Gastrocnemius medialis (tissue), 4 donors: ENCODE data around the gene LRRTM1.

Experiments used
- CTCF ChIP-seq, 5 experiments: fragments of 450-650 bp in 3 of 5; fragments of 200-600 bp in 2 of 5; sonication (generic) in 2 of 5; IDR thresholded peaks in 4 of 5; conservative IDR thresholded peaks in 1 of 5; 1 replicate in 4 of 5; 2 replicates in 1 of 5; pipeline ENCODE4 v1.5.1; 2016 to 2019; ENCODE audit warnings: antibody characterized with exemption in 5 of 5, mild to moderate bottlenecking in 3 of 5, moderate library complexity in 3 of 5
- POLR2A ChIP-seq, 2 donors: fragments of 450-650 bp; IDR thresholded peaks; one replicate each; pipeline ENCODE4 v1.6.1; 2017; ENCODE audit warnings: antibody characterized with exemption in 2 of 2, mild to moderate bottlenecking in 2 of 2, moderate library complexity in 2 of 2

- TF ChIP-seq CTCF (IDR thresholded peaks at IDR 0.05 in 4 of 5, conservative IDR thresholded peaks at IDR 0.05 in 1 of 5) (no peak), POLR2A (IDR thresholded peaks at IDR 0.05) (no peak)
Measured at GRCh38 chr2:80335411-80335810, 30.9 kb upstream of the LRRTM1 start.
